IMR-90 (cell line): ENCODE measurements around the gene ARHGAP10.

Source experiments
- CEBPB ChIP-seq: IDR thresholded peaks from 2 replicates; pipeline ENCODE4 v1.6.1; 2012; ENCODE audit warnings: low read depth, low read length, improper control_type of control experiment
- CTCF ChIP-seq: conservative IDR thresholded peaks from 2 replicates; pipeline ENCODE4 v1.5.1; 2012; ENCODE audit warnings: mild to moderate bottlenecking, low read depth, low read length, improper control_type of control experiment
- FOS ChIP-seq: fragments of 150-350 bp; IDR thresholded peaks from 2 replicates; pipeline ENCODE4 v1.6.1; 2016; ENCODE audit warnings: low read depth, low read length
- MAFK ChIP-seq: IDR thresholded peaks from 2 replicates; pipeline ENCODE4 v1.6.1; 2012; ENCODE audit warnings: low read depth, low read length, improper control_type of control experiment
- MAZ ChIP-seq: IDR thresholded peaks from 2 replicates; pipeline ENCODE4 v1.6.1; 2012; ENCODE audit warnings: low read depth, mild to moderate bottlenecking, low read length, improper control_type of control experiment, moderate library complexity, borderline replicate concordance
- NFE2L2 ChIP-seq: fragments of 150-350 bp; IDR thresholded peaks from 2 replicates; pipeline ENCODE4 v1.6.1; 2016; ENCODE audit warnings: low read depth, mild to moderate bottlenecking, low read length
- POLR2A ChIP-seq: IDR thresholded peaks from 2 replicates; pipeline ENCODE4 v1.6.1; 2012; ENCODE audit warnings: mild to moderate bottlenecking, low read depth, low read length

- TF ChIP-seq POLR2A (no peak), CTCF (no peak), MAZ (no peak), FOS (0 out of 2 replicates have a peak, but pooled peaks have one; percentile 8), MAFK (no peak), NFE2L2 (no peak), CEBPB (no peak)
Measured at GRCh38 chr4:148016063-148016637, 284.3 kb downstream of the ARHGAP10 start.
